C4-2B (cell line): ENCODE measurements around the gene NOP14.

Experiments used
- ZFX ChIP-seq: fragments of 450-650 bp; IDR thresholded peaks from 2 replicates; pipeline ENCODE4 v1.6.1; 2017
- TF ChIP-seq, protein P1 (sequence below): fragments of 450-650 bp; conservative IDR thresholded peaks from 2 replicates; pipeline ENCODE4 v1.5.1; 2017; ENCODE audit warnings: mild to moderate bottlenecking

DNA sequence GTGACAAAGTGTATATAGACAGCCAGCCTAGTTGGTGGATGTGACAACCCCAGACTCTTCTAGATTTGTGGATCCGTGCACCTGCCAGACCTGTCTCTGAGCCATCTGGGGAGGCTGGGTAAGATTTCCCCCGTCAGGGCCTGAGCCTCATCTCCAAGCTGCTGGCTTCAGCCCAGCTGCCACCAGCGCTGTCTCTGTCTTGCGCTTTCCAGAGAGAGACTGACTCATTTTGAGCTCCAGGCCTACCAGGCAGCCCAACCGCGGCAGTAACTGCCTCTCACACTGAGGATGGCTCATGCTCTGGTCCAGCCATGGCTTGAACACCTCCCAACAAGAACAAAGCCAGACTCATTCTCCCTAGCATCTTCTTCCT is 26.4 kb downstream of the NOP14 start:
- TF ChIP-seq, protein P1, sequence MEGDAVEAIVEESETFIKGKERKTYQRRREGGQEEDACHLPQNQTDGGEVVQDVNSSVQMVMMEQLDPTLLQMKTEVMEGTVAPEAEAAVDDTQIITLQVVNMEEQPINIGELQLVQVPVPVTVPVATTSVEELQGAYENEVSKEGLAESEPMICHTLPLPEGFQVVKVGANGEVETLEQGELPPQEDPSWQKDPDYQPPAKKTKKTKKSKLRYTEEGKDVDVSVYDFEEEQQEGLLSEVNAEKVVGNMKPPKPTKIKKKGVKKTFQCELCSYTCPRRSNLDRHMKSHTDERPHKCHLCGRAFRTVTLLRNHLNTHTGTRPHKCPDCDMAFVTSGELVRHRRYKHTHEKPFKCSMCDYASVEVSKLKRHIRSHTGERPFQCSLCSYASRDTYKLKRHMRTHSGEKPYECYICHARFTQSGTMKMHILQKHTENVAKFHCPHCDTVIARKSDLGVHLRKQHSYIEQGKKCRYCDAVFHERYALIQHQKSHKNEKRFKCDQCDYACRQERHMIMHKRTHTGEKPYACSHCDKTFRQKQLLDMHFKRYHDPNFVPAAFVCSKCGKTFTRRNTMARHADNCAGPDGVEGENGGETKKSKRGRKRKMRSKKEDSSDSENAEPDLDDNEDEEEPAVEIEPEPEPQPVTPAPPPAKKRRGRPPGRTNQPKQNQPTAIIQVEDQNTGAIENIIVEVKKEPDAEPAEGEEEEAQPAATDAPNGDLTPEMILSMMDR = no peak
- no peak for TF ChIP-seq ZFX
